ENCODE measurements around the gene CTNNA2.

CTNNA2 gene

GRCh38 chr2:79846878-79847277, 334.0 kb downstream of the CTNNA2 start:
- no peaks in the 10 kb centered on the region for H3K79me2 ChIP-seq (ENCODE audit: control insufficient read depth, insufficient read depth, low read length, unreplicated experiment)
- H3K27me3 ChIP-seq (ENCODE audit: insufficient read depth, low read length), result no peaks in the 10 kb centered on the region
- H3K4me1 ChIP-seq (ENCODE audit: control insufficient read depth, insufficient read depth, low read length, unreplicated experiment), result no peaks in the 10 kb centered on the region

GRCh38 chr2:79849241-79849640, 336.4 kb downstream of the CTNNA2 start:
- Histone ChIP-seq H3K27ac (ENCODE audit: low read depth, low read length) (no peak overlapping the region), H3K79me2 (ENCODE audit: control insufficient read depth, insufficient read depth, low read length, unreplicated experiment) (no peaks in the 10 kb centered on the region), H3K36me3 (ENCODE audit: insufficient read depth, low read length) (no peaks in the 10 kb centered on the region), H3K4me3 (ENCODE audit: low read depth, low read length) (no peak overlapping the region), H3K27me3 (ENCODE audit: insufficient read depth, low read length) (no peaks in the 10 kb centered on the region), H2AFZ (ENCODE audit: low read length, unreplicated experiment) (no peak overlapping the region), H3K4me1 (ENCODE audit: control insufficient read depth, insufficient read depth, low read length, unreplicated experiment) (no peaks in the 10 kb centered on the region)

More at GRCh38 chr2:79846878-79847277, 334.0 kb downstream of the CTNNA2 start:
- no peak overlapping the region for H3K4me3 ChIP-seq (ENCODE audit: low read depth, low read length)
- H3K36me3 ChIP-seq (ENCODE audit: insufficient read depth, low read length), result no peaks in the 10 kb centered on the region
- no peak overlapping the region for H3K27ac ChIP-seq (ENCODE audit: low read depth, low read length)
- no peak overlapping the region for H2AFZ ChIP-seq (ENCODE audit: low read length, unreplicated experiment)

GRCh38 chr2:79849949-79850348, 337.1 kb downstream of the CTNNA2 start:
- Histone ChIP-seq H3K36me3 (ENCODE audit: insufficient read depth, low read length) (no peaks in the 10 kb centered on the region), H2AFZ (ENCODE audit: low read length, unreplicated experiment) (no peak overlapping the region), H3K27me3 (ENCODE audit: insufficient read depth, low read length) (no peaks in the 10 kb centered on the region), H3K27ac (ENCODE audit: low read depth, low read length) (no peak overlapping the region), H3K79me2 (ENCODE audit: control insufficient read depth, insufficient read depth, low read length, unreplicated experiment) (no peaks in the 10 kb centered on the region), H3K4me3 (ENCODE audit: low read depth, low read length) (no peak overlapping the region), H3K4me1 (ENCODE audit: control insufficient read depth, insufficient read depth, low read length, unreplicated experiment) (no peaks in the 10 kb centered on the region)

DNA sequence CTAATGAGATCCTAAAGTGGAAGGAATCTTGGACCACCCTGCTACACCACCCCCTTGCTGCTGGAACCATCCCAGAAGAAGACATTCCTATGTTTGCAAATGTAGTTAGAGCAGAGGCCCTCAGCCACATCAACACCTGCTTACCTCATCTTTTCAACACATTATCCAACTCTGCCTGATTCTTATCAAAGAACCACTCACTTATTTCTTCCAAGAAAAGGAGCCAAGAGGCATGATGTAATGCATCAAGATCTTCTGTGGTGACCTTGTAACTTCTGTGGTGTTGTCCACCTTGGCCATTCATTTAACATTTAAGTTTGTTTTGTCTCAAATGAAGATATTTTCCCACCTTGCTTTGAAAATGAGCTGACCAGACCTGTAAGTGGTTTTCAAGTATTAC, 338.1 kb downstream of the CTNNA2 start:
- Histone ChIP-seq H3K4me3 (ENCODE audit: low read depth, low read length) (no peak overlapping the region), H3K27ac (ENCODE audit: low read depth, low read length) (no peak overlapping the region), H3K36me3 (ENCODE audit: insufficient read depth, low read length) (no peaks in the 10 kb centered on the region), H3K79me2 (ENCODE audit: control insufficient read depth, insufficient read depth, low read length, unreplicated experiment) (no peaks in the 10 kb centered on the region), H3K4me1 (ENCODE audit: control insufficient read depth, insufficient read depth, low read length, unreplicated experiment) (no peaks in the 10 kb centered on the region), H2AFZ (ENCODE audit: low read length, unreplicated experiment) (no peak overlapping the region), H3K27me3 (ENCODE audit: insufficient read depth, low read length) (no peaks in the 10 kb centered on the region)

GRCh38 chr2:79855264-79856006, 342.6 kb downstream of the CTNNA2 start:
- H3K79me2 ChIP-seq (ENCODE audit: control insufficient read depth, insufficient read depth, low read length, unreplicated experiment), result no peaks in the 10 kb centered on the region
- no peak overlapping the region for H3K4me3 ChIP-seq (ENCODE audit: low read depth, low read length)
- H3K36me3 ChIP-seq (ENCODE audit: insufficient read depth, low read length), result no peaks in the 10 kb centered on the region
- H2AFZ ChIP-seq (ENCODE audit: low read length, unreplicated experiment), result no peak overlapping the region
- no peak overlapping the region for H3K27ac ChIP-seq (ENCODE audit: low read depth, low read length)
- H3K27me3 ChIP-seq (ENCODE audit: insufficient read depth, low read length), result 0 out of 2 replicates have a peak, but pooled peaks cover 5% of the 10 kb centered on the region
- H3K4me1 ChIP-seq (ENCODE audit: control insufficient read depth, insufficient read depth, low read length, unreplicated experiment), result no peaks in the 10 kb centered on the region

GRCh38 chr2:79857888-79858287, 345.0 kb downstream of the CTNNA2 start:
- H3K79me2 ChIP-seq (ENCODE audit: control insufficient read depth, insufficient read depth, low read length, unreplicated experiment), result no peaks in the 10 kb centered on the region
- no peak overlapping the region for H3K27ac ChIP-seq (ENCODE audit: low read depth, low read length)
- no peaks in the 10 kb centered on the region for H3K36me3 ChIP-seq (ENCODE audit: insufficient read depth, low read length)
- H3K4me3 ChIP-seq (ENCODE audit: low read depth, low read length), result no peak overlapping the region
- H3K27me3 ChIP-seq (ENCODE audit: insufficient read depth, low read length), result peaks cover 11% of the 10 kb centered on the region
- H2AFZ ChIP-seq (ENCODE audit: low read length, unreplicated experiment), result no peak overlapping the region
- H3K4me1 ChIP-seq (ENCODE audit: control insufficient read depth, insufficient read depth, low read length, unreplicated experiment), result no peaks in the 10 kb centered on the region

DNA sequence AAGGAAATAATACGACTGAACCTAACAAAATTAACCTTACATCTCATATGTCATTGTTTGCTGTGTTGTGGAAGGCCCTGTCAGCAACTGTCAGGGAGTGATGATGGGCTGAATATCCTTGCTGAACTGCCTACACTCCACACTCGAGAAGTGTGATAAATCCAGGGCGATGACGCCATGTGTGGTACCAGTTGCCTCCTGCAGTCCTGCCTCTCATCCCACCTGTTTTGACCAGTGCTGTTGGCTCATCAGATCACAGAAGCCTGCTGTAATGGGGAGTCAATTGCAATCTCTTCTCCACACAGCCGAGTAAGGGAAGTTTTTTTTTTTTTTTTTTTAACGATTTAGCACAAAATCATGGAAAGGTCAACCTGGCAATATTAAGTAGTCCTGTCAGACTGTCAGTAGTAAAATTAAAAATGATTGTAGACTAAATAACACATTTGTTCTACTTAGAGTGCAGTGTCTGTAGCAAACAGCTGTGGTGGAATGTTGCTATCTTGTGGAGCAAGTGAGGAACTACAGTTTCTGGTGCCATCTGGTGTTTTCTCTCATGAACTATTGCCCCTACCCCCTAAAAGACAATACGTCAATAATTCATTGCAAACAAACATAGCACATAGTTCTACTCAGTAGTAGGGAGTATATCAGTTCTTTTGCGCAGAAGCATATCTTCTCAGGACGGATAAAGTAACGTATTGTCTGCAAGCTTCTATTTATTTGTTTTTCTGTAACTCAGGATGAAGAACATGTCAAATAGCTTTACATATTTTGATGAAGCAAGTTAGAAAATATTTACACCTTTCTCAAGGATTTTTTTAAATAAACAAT, 347.6 kb downstream of the CTNNA2 start:
- H2AFZ ChIP-seq (ENCODE audit: low read length, unreplicated experiment), result no peak overlapping the region
- peaks cover 31% of the 10 kb centered on the region for H3K27me3 ChIP-seq (ENCODE audit: insufficient read depth, low read length)
- no peaks in the 10 kb centered on the region for H3K4me1 ChIP-seq (ENCODE audit: control insufficient read depth, insufficient read depth, low read length, unreplicated experiment)
- no peak overlapping the region for H3K27ac ChIP-seq (ENCODE audit: low read depth, low read length)
- H3K36me3 ChIP-seq (ENCODE audit: insufficient read depth, low read length), result no peaks in the 10 kb centered on the region
- H3K4me3 ChIP-seq (ENCODE audit: low read depth, low read length), result no peak overlapping the region
- H3K79me2 ChIP-seq (ENCODE audit: control insufficient read depth, insufficient read depth, low read length, unreplicated experiment), result no peaks in the 10 kb centered on the region

GRCh38 chr2:79861059-79861374, 348.2 kb downstream of the CTNNA2 start:
- no peaks in the 10 kb centered on the region for H3K79me2 ChIP-seq (ENCODE audit: control insufficient read depth, insufficient read depth, low read length, unreplicated experiment)
- no peak overlapping the region for H3K4me3 ChIP-seq (ENCODE audit: low read depth, low read length)
- no peaks in the 10 kb centered on the region for H3K36me3 ChIP-seq (ENCODE audit: insufficient read depth, low read length)
- H3K27me3 ChIP-seq (ENCODE audit: insufficient read depth, low read length), result peaks cover 31% of the 10 kb centered on the region
- no peak overlapping the region for H3K27ac ChIP-seq (ENCODE audit: low read depth, low read length)
- no peak overlapping the region for H2AFZ ChIP-seq (ENCODE audit: low read length, unreplicated experiment)
- no peaks in the 10 kb centered on the region for H3K4me1 ChIP-seq (ENCODE audit: control insufficient read depth, insufficient read depth, low read length, unreplicated experiment)

- H3K36me3 ChIP-seq (ENCODE audit: insufficient read depth, low read length), result no peaks in the 10 kb centered on the region
- peaks cover 29% of the 10 kb centered on the region for H3K27me3 ChIP-seq (ENCODE audit: insufficient read depth, low read length)
- no peak overlapping the region for H3K4me3 ChIP-seq (ENCODE audit: low read depth, low read length)
- H3K27ac ChIP-seq (ENCODE audit: low read depth, low read length), result no peak overlapping the region
- no peaks in the 10 kb centered on the region for H3K79me2 ChIP-seq (ENCODE audit: control insufficient read depth, insufficient read depth, low read length, unreplicated experiment)
- H2AFZ ChIP-seq (ENCODE audit: low read length, unreplicated experiment), result no peak overlapping the region
- no peaks in the 10 kb centered on the region for H3K4me1 ChIP-seq (ENCODE audit: control insufficient read depth, insufficient read depth, low read length, unreplicated experiment)
Measured at GRCh38 chr2:79862756-79863155, 349.9 kb downstream of the CTNNA2 start.

- H3K79me2 ChIP-seq (ENCODE audit: control insufficient read depth, insufficient read depth, low read length, unreplicated experiment), result no peaks in the 10 kb centered on the region
- no peaks in the 10 kb centered on the region for H3K4me1 ChIP-seq (ENCODE audit: control insufficient read depth, insufficient read depth, low read length, unreplicated experiment)
- no peaks in the 10 kb centered on the region for H3K36me3 ChIP-seq (ENCODE audit: insufficient read depth, low read length)
- no peak overlapping the region for H3K4me3 ChIP-seq (ENCODE audit: low read depth, low read length)
- H2AFZ ChIP-seq (ENCODE audit: low read length, unreplicated experiment), result no peak overlapping the region
- H3K27me3 ChIP-seq (ENCODE audit: insufficient read depth, low read length), result peaks cover 17% of the 10 kb centered on the region; the same call in 1 of the 2 replicates
- no peak overlapping the region for H3K27ac ChIP-seq (ENCODE audit: low read depth, low read length)
Measured at GRCh38 chr2:79872656-79873055, 359.8 kb downstream of the CTNNA2 start.

DNA sequence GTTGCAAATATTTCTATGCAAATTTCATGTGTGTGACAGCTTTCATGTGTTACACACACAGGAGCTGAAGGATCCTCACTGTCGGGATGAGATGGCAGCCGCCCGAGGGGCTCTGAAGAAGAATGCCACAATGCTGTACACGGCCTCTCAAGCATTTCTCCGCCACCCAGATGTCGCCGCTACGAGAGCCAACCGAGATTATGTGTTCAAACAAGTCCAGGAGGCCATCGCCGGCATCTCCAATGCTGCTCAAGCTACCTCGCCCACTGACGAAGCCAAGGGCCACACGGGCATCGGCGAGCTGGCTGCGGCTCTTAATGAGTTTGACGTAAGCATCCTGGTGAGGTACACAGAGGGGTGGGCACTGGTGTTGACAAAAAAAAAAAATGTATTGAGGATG, 361.2 kb downstream of the CTNNA2 start:
- H3K27ac ChIP-seq (ENCODE audit: low read depth, low read length), result no peak overlapping the region
- H2AFZ ChIP-seq (ENCODE audit: low read length, unreplicated experiment), result no peak overlapping the region
- H3K79me2 ChIP-seq (ENCODE audit: control insufficient read depth, insufficient read depth, low read length, unreplicated experiment), result no peaks in the 10 kb centered on the region
- no peak overlapping the region for H3K4me3 ChIP-seq (ENCODE audit: low read depth, low read length)
- H3K36me3 ChIP-seq (ENCODE audit: insufficient read depth, low read length), result no peaks in the 10 kb centered on the region
- H3K27me3 ChIP-seq (ENCODE audit: insufficient read depth, low read length), result peaks cover 8% of the 10 kb centered on the region; the same call in 1 of the 2 replicates
- H3K4me1 ChIP-seq (ENCODE audit: control insufficient read depth, insufficient read depth, low read length, unreplicated experiment), result no peaks in the 10 kb centered on the region

Data from ACC112 (cell line).